A549 (cell line): ENCODE results near the gene LGALS4. TPM values are rescaled to one million over a fixed set of nuclear protein-coding genes. Genes with fewer than 3 reads are reported as not detected.

Source experiments
- ATAC-seq, 2 experiments: fragments of 200-7000 bp in 1 of 2; fragments of >200 bp in 1 of 2; cut with Nextera tagmentation in 1 of 2; cut with Tn5 transposase in 1 of 2; 3 replicates each; pipeline versions ENCODE4 v1.8.0 to v1.9.1; 2018 to 2020; ENCODE audit warnings: mild to moderate bottlenecking in 1 of 2, moderate library complexity in 1 of 2
- CTCF ChIA-PET: fragments of 300-600 bp; sonication (Branson Sonifier 250); formaldehyde crosslinking; extraction: SDS; loops from one replicate; lab custom pipeline; 2021; ENCODE audit warnings: antibody characterized with exemption, inconsistent platforms; lab: Yijun Ruan, JAX
- POLR2A ChIA-PET: fragments of 350-600 bp; formaldehyde crosslinking; extraction: SDS; loops from one replicate; lab custom pipeline; 2021; ENCODE audit warnings: antibody characterized with exemption, inconsistent platforms; lab: Yijun Ruan, JAX
- DNase-seq, 2 experiments: peaks; one replicate each; pipeline versions ENCODE4 v3.0.0 to v3.0.0-alpha.2; 2011 to 2016; ENCODE audit warnings: low read depth in 1 of 2, low spot score in 1 of 2
- FAIRE-seq: peaks from 2 replicates; lab custom pipeline; 2011; peaks lifted over from hg19 to GRCh38; lab: Jason Lieb, UNC
- H3K27ac ChIP-seq, 2 experiments: fragments of >200 bp; sonication (Bioruptor Twin); formaldehyde crosslinking; 3 replicates each; pipeline ENCODE4 v1.5.1; 2016 to 2017
- H3K4me1 ChIP-seq: fragments of >200 bp; sonication (Bioruptor Twin); formaldehyde crosslinking; 3 replicates; pipeline ENCODE4 v1.6.1; 2016
- H3K4me2 ChIP-seq: fragments of >200 bp; sonication (Bioruptor Twin); formaldehyde crosslinking; 3 replicates; pipeline ENCODE4 v1.6.1; 2016
- H3K4me3 ChIP-seq: fragments of >200 bp; sonication (Bioruptor Twin); formaldehyde crosslinking; 3 replicates; pipeline ENCODE4 v1.5.1; 2016
- H3K9me3 ChIP-seq: fragments of >200 bp; sonication (Bioruptor Twin); formaldehyde crosslinking; 3 replicates; pipeline ENCODE4 v1.6.1; 2016
- CHD2 ChIP-seq: fragments of 150-350 bp; IDR thresholded peaks from 2 replicates; pipeline ENCODE4 v1.6.1; 2014; ENCODE audit warnings: low read length; ENCODE audit not compliant: partially characterized antibody
- CHD4 ChIP-seq: fragments of 200-600 bp; sonication (generic); IDR thresholded peaks from 2 replicates; pipeline ENCODE4 v1.6.1; 2016; ENCODE audit warnings: antibody characterized with exemption, mild to moderate bottlenecking, borderline replicate concordance
- EHF ChIP-seq: fragments of 250-450 bp; sonication (Bioruptor Pico); IDR thresholded peaks from 2 replicates; pipeline ENCODE4 v1.5.0; 2020; ENCODE audit warnings: mild to moderate bottlenecking
- FOSB ChIP-seq: fragments of 250-450 bp; sonication (Bioruptor Pico); IDR thresholded peaks from 2 replicates; pipeline ENCODE4 v1.5.0; 2020; ENCODE audit warnings: mild to moderate bottlenecking, moderate library complexity
- FOSL2 ChIP-seq, 2 experiments: fragments of 450-650 bp in 1 of 2; fragments of >200 bp in 1 of 2; sonication (Bioruptor Twin) in 1 of 2; formaldehyde crosslinking; IDR thresholded peaks; 2 replicates each; pipeline versions ENCODE4 v1.5.0 to v1.6.1; 2016 to 2020; ENCODE audit warnings: mild to moderate bottlenecking in 1 of 2, moderate library complexity in 1 of 2
- FOXS1 ChIP-seq: fragments of 250-450 bp; sonication (Bioruptor Pico); IDR thresholded peaks from 2 replicates; pipeline ENCODE4 v1.5.0; 2020; ENCODE audit warnings: mild to moderate bottlenecking, moderate library complexity
- HEYL ChIP-seq: fragments of 250-450 bp; sonication (Bioruptor Pico); IDR thresholded peaks from 2 replicates; pipeline ENCODE4 v1.8.0; 2021; ENCODE audit warnings: mild to moderate bottlenecking, moderate library complexity
- HOXA7 ChIP-seq: fragments of 250-450 bp; sonication (Bioruptor Pico); IDR thresholded peaks from 2 replicates; pipeline ENCODE4 v1.5.0; 2020; ENCODE audit warnings: mild to moderate bottlenecking, moderate library complexity
- JUN ChIP-seq, 2 experiments: fragments of >200 bp; sonication (Bioruptor Twin); formaldehyde crosslinking; IDR thresholded peaks; 2 replicates in 1 of 2; 3 replicates in 1 of 2; pipeline ENCODE4 v1.6.1; 2016 to 2017
- KDM1A ChIP-seq: fragments of 200-600 bp; sonication (generic); IDR thresholded peaks from 2 replicates; pipeline ENCODE4 v1.6.1; 2016; ENCODE audit warnings: low read depth, mild to moderate bottlenecking
- MYC ChIP-seq: IDR thresholded peaks from 2 replicates; pipeline ENCODE4 v1.6.1; 2012; ENCODE audit warnings: mild to moderate bottlenecking, inconsistent platforms, low read length, improper control_type of control experiment, borderline replicate concordance
- PHF8 ChIP-seq: fragments of 200-600 bp; sonication (generic); IDR thresholded peaks from 2 replicates; pipeline ENCODE4 v1.6.1; 2016; ENCODE audit warnings: low read depth, mild to moderate bottlenecking, antibody characterized with exemption, moderate library complexity, borderline replicate concordance
- POLR2A ChIP-seq: IDR thresholded peaks from 2 replicates; pipeline ENCODE4 v1.6.1; 2012; ENCODE audit warnings: mild to moderate bottlenecking, low read length
- RARB ChIP-seq: fragments of 250-450 bp; sonication (Bioruptor Pico); IDR thresholded peaks from 2 replicates; pipeline ENCODE4 v1.8.0; 2021; ENCODE audit warnings: mild to moderate bottlenecking, moderate library complexity
- SMC3 ChIP-seq: fragments of >200 bp; sonication (Bioruptor Twin); formaldehyde crosslinking; IDR thresholded peaks from 3 replicates; pipeline ENCODE4 v1.6.1; 2018; ENCODE audit warnings: inconsistent platforms
- TFCP2L1 ChIP-seq: fragments of 250-450 bp; sonication (Bioruptor Pico); IDR thresholded peaks from 2 replicates; pipeline ENCODE4 v1.5.0; 2021; ENCODE audit warnings: mild to moderate bottlenecking
- TP53 ChIP-seq: fragments of 250-450 bp; sonication (Bioruptor Pico); IDR thresholded peaks from 2 replicates; pipeline ENCODE4 v1.5.0; 2021; ENCODE audit warnings: mild to moderate bottlenecking, moderate library complexity
- ZC3H11A ChIP-seq: fragments of 450-650 bp; IDR thresholded peaks from 2 replicates; pipeline ENCODE4 v1.6.1; 2014; ENCODE audit warnings: antibody characterized with exemption, mild to moderate bottlenecking
- WGBS: methylation state at CpG from one replicate; pipeline ENCODE4 v1.1.6; 2017; ENCODE audit errors: missing lambda C conversion rate; 5-methylcytosine and 5-hydroxymethylcytosine counted together
- polyA plus RNA-seq, 4 experiments: library from polyadenylated mRNA; depleted of rRNA in 3 of 4; stranded (reverse); fragments of >200 nt; fragmentation: RNase III in 1 of 4; extraction: RNeasy Plus Mini Kit Qiagen cat#74134 plus additional on column Dnase treatment in 1 of 4; gene quantifications; 2 replicates in 3 of 4; 3 replicates in 1 of 4; pipeline ENCODE4 v1.2.3, GENCODE V29; 2011 to 2017
- TF ChIP-seq, protein P1 (sequence below): IDR thresholded peaks from 2 replicates; pipeline ENCODE4 v1.6.1; 2012
- TF ChIP-seq, protein P2 (sequence below): fragments of >200 bp; sonication (Bioruptor Twin); formaldehyde crosslinking; IDR thresholded peaks from 3 replicates; pipeline ENCODE4 v1.5.1; 2016
- TF ChIP-seq, protein P3 (sequence below): fragments of 200-600 bp; sonication (generic); IDR thresholded peaks from 2 replicates; pipeline ENCODE4 v1.6.1; 2016; ENCODE audit warnings: antibody characterized with exemption, mild to moderate bottlenecking, moderate library complexity
- TF ChIP-seq, protein P4 (sequence below): IDR thresholded peaks from 2 replicates; pipeline ENCODE4 v1.6.1; 2012; ENCODE audit warnings: low read depth, borderline replicate concordance
- TF ChIP-seq, protein P5 (sequence below): fragments of 150-350 bp; IDR thresholded peaks from 2 replicates; pipeline ENCODE4 v1.6.1; 2014; ENCODE audit warnings: low read depth, mild to moderate bottlenecking, low read length
- TF ChIP-seq, protein P6 (sequence below): IDR thresholded peaks from 2 replicates; pipeline ENCODE4 v1.6.1; 2012
- TF ChIP-seq, protein P7 (sequence below): fragments of 250-450 bp; sonication (Bioruptor Pico); IDR thresholded peaks from 2 replicates; pipeline ENCODE4 v1.5.0; 2021; ENCODE audit warnings: mild to moderate bottlenecking, moderate library complexity, borderline replicate concordance

Gene LGALS4
- polyA plus RNA-seq, 2 of the 4 experiments (the other 2 are of a cell fraction) = 0.94 to 2.5 TPM

DNA sequence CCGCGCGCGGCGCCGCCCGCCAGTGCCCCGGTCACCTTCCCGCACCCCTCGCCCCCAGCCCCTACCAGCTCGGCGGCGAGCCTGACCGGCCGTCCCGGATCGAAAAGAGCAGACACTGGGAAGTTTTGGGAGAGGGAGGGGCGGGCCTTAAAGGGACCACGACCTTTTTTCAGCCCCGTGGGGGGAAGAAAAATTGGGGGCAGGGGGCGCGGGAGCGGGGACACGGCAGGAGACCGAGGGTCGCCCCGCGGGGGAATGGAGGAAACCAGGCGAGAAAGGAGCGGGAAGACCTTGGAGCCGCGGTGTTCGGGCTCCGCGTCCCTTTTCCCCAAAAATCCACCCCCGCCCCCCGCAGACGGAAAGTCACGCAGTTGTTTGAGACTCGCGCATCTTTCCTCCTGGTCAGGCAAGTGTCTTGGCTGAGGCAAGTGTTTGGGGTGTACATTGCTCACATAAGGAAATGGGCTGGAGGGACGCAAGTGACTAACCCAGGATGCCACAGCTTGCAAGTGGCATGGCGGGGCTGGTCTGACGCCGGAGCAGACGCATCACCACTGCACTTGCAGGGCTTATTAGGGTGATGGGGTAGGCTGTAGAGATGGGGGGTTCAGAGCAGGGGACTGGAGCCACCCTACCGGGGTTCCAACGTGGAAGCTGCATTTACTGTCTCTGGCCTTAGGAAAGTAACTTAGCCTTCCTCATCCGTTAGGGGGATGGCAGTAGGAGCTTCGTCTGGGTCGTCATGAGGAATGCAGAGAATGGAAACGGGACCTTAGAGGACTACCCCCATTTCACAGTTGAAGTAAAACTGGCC lies 39.7 kb upstream of the LGALS4 start:
- ChIA-PET CTCF (interaction anchor here (0.6 to 4.3 kb wide), 25 partner anchors 10 to 449 kb away, joined by 3 to 51 read pairs (median 4); partner anchors contain the start of genes ECH1, FAM98C, MRPS12 and SARS2), POLR2A (interaction anchor here (0.6 to 3.2 kb wide), 22 partner anchors 10 to 478 kb away, joined by 3 to 26 read pairs (median 5); partner anchors contain the start of genes ACTN4, ECH1, EIF3K and FAM98C)
- WGBS = 2% methylated on average over 31 of the region's 52 CpGs
- DNase-seq = peak; percentile 86 to 89
- peaks cover 25% of the 10 kb centered on the region for H3K4me1 ChIP-seq
- FAIRE-seq = peak; percentile 96
- TF ChIP-seq PHF8 = peak; percentile 62
- TF ChIP-seq, protein P1, sequence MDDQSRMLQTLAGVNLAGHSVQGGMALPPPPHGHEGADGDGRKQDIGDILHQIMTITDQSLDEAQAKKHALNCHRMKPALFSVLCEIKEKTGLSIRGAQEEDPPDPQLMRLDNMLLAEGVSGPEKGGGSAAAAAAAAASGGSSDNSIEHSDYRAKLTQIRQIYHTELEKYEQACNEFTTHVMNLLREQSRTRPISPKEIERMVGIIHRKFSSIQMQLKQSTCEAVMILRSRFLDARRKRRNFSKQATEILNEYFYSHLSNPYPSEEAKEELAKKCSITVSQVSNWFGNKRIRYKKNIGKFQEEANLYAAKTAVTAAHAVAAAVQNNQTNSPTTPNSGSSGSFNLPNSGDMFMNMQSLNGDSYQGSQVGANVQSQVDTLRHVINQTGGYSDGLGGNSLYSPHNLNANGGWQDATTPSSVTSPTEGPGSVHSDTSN = peak; percentile 70; the same call in 1 of the 2 replicates
- peak; percentile 85; the same call in 1 of the 2 replicates for TF ChIP-seq TP53 (CRISPR knock-in tag)
- no peak for TF ChIP-seq SMC3
- TF ChIP-seq FOXS1 (CRISPR knock-in tag) = 0 out of 2 replicates have a peak, but pooled peaks have one; percentile 17
- TF ChIP-seq, protein P2, sequence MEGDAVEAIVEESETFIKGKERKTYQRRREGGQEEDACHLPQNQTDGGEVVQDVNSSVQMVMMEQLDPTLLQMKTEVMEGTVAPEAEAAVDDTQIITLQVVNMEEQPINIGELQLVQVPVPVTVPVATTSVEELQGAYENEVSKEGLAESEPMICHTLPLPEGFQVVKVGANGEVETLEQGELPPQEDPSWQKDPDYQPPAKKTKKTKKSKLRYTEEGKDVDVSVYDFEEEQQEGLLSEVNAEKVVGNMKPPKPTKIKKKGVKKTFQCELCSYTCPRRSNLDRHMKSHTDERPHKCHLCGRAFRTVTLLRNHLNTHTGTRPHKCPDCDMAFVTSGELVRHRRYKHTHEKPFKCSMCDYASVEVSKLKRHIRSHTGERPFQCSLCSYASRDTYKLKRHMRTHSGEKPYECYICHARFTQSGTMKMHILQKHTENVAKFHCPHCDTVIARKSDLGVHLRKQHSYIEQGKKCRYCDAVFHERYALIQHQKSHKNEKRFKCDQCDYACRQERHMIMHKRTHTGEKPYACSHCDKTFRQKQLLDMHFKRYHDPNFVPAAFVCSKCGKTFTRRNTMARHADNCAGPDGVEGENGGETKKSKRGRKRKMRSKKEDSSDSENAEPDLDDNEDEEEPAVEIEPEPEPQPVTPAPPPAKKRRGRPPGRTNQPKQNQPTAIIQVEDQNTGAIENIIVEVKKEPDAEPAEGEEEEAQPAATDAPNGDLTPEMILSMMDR = 0 out of 3 replicates have a peak, but pooled peaks have one; percentile 17
- TF ChIP-seq, protein P3, sequence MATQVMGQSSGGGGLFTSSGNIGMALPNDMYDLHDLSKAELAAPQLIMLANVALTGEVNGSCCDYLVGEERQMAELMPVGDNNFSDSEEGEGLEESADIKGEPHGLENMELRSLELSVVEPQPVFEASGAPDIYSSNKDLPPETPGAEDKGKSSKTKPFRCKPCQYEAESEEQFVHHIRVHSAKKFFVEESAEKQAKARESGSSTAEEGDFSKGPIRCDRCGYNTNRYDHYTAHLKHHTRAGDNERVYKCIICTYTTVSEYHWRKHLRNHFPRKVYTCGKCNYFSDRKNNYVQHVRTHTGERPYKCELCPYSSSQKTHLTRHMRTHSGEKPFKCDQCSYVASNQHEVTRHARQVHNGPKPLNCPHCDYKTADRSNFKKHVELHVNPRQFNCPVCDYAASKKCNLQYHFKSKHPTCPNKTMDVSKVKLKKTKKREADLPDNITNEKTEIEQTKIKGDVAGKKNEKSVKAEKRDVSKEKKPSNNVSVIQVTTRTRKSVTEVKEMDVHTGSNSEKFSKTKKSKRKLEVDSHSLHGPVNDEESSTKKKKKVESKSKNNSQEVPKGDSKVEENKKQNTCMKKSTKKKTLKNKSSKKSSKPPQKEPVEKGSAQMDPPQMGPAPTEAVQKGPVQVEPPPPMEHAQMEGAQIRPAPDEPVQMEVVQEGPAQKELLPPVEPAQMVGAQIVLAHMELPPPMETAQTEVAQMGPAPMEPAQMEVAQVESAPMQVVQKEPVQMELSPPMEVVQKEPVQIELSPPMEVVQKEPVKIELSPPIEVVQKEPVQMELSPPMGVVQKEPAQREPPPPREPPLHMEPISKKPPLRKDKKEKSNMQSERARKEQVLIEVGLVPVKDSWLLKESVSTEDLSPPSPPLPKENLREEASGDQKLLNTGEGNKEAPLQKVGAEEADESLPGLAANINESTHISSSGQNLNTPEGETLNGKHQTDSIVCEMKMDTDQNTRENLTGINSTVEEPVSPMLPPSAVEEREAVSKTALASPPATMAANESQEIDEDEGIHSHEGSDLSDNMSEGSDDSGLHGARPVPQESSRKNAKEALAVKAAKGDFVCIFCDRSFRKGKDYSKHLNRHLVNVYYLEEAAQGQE = peak; percentile 68
- 0 out of 2 replicates have a peak, but pooled peaks have one; percentile 12 for TF ChIP-seq FOSB (CRISPR knock-in tag)
- TF ChIP-seq RARB = peak; percentile 55
- TF ChIP-seq MYC = peak; percentile 67
- TF ChIP-seq CHD4 = 0 out of 2 replicates have a peak, but pooled peaks have one; percentile 27
- TF ChIP-seq, protein P4, sequence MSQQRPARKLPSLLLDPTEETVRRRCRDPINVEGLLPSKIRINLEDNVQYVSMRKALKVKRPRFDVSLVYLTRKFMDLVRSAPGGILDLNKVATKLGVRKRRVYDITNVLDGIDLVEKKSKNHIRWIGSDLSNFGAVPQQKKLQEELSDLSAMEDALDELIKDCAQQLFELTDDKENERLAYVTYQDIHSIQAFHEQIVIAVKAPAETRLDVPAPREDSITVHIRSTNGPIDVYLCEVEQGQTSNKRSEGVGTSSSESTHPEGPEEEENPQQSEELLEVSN = peak; percentile 50; the same call in 1 of the 2 replicates
- 0 out of 2 replicates have a peak, but pooled peaks have one; percentile 7 for TF ChIP-seq ZC3H11A
- no peak for TF ChIP-seq KDM1A
- TF ChIP-seq TFCP2L1 (CRISPR knock-in tag) = peak; percentile 75; the same call in 1 of the 2 replicates
- TF ChIP-seq EHF (CRISPR knock-in tag) = peak; percentile 43; the same call in 1 of the 2 replicates
- TF ChIP-seq HEYL (CRISPR knock-in tag) = no peak
- TF ChIP-seq FOSL2 (IDR thresholded peaks at IDR 0.05) = no peak
- peak; percentile 67 for TF ChIP-seq FOSL2 (CRISPR knock-in tag; IDR thresholded peaks at IDR 0.05)
- TF ChIP-seq POLR2A = peak; percentile 89
- TF ChIP-seq JUN (IDR thresholded peaks at IDR 0.05) = peak; percentile 47 to 80
- TF ChIP-seq, protein P5, sequence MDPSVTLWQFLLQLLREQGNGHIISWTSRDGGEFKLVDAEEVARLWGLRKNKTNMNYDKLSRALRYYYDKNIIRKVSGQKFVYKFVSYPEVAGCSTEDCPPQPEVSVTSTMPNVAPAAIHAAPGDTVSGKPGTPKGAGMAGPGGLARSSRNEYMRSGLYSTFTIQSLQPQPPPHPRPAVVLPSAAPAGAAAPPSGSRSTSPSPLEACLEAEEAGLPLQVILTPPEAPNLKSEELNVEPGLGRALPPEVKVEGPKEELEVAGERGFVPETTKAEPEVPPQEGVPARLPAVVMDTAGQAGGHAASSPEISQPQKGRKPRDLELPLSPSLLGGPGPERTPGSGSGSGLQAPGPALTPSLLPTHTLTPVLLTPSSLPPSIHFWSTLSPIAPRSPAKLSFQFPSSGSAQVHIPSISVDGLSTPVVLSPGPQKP = no peak
- TF ChIP-seq, protein P6, sequence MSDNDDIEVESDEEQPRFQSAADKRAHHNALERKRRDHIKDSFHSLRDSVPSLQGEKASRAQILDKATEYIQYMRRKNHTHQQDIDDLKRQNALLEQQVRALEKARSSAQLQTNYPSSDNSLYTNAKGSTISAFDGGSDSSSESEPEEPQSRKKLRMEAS = peak; percentile 82
- no peak for TF ChIP-seq CHD2
- TF ChIP-seq HOXA7 (CRISPR knock-in tag) = peak; percentile 68; the same call in 1 of the 2 replicates
- TF ChIP-seq, protein P7, sequence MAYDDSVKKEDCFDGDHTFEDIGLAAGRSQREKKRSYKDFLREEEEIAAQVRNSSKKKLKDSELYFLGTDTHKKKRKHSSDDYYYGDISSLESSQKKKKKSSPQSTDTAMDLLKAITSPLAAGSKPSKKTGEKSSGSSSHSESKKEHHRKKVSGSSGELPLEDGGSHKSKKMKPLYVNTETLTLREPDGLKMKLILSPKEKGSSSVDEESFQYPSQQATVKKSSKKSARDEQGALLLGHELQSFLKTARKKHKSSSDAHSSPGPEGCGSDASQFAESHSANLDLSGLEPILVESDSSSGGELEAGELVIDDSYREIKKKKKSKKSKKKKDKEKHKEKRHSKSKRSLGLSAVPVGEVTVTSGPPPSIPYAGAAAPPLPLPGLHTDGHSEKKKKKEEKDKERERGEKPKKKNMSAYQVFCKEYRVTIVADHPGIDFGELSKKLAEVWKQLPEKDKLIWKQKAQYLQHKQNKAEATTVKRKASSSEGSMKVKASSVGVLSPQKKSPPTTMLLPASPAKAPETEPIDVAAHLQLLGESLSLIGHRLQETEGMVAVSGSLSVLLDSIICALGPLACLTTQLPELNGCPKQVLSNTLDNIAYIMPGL (CRISPR knock-in tag) = 0 out of 2 replicates have a peak, but pooled peaks have one; percentile 26
- peak overlapping the region; percentile 64 for H3K4me3 ChIP-seq
- H3K27ac ChIP-seq = peak overlapping the region; percentile 93 to 95
- peak; percentile 4 to 20 for ATAC-seq
- H3K9me3 ChIP-seq = no peaks in the 10 kb centered on the region
- H3K4me2 ChIP-seq = peak overlapping the region; percentile 70
